WTC11 (cell line): ENCODE results near the gene CALCB. TPM values are rescaled to one million over a fixed set of nuclear protein-coding genes. Genes with fewer than 3 reads are reported as not detected.

Experiments
- ATAC-seq: fragments of 200-7000 bp; cut with Tn5 transposase; 2 replicates; pipeline ENCODE4 v1.10.0; 2021; ENCODE audit warnings: mild to moderate bottlenecking, moderate library complexity
- CTCF ChIA-PET: fragments of 300-600 bp; sonication (Branson Sonifier 250); formaldehyde crosslinking; loops from one replicate; lab custom pipeline; 2021; ENCODE audit warnings: antibody characterized with exemption; lab: Charles Lee
- POLR2A ChIA-PET: fragments of 350-600 bp; sonication (Branson Sonifier 250); formaldehyde crosslinking; loops from one replicate; lab custom pipeline; 2021; ENCODE audit warnings: antibody characterized with exemption; lab: Charles Lee
- DNase-seq: peaks from one replicate; pipeline ENCODE4 v3.0.0; 2021; ENCODE audit warnings: low spot score
- H3K27ac Mint-ChIP-seq: 2 replicates; pipeline ENCODE4 v1.8.0; 2021; ENCODE audit warnings: mixed read lengths
- H3K27me3 Mint-ChIP-seq: 2 replicates; pipeline ENCODE4 v1.8.0; 2021; ENCODE audit warnings: low read depth, mild to moderate bottlenecking, moderate library complexity, mixed read lengths
- H3K36me3 Mint-ChIP-seq: 2 replicates; pipeline ENCODE4 v1.8.0; 2021; ENCODE audit warnings: mixed read lengths
- H3K4me1 Mint-ChIP-seq: 2 replicates; pipeline ENCODE4 v1.8.0; 2022; ENCODE audit warnings: mixed read lengths
- H3K4me3 Mint-ChIP-seq: 2 replicates; pipeline ENCODE4 v1.8.0; 2021; ENCODE audit warnings: mild to moderate bottlenecking, moderate library complexity, mixed read lengths
- H3K9me3 Mint-ChIP-seq: 2 replicates; pipeline ENCODE4 v1.8.0; 2021; ENCODE audit warnings: mixed read lengths
- AFF4 ChIP-seq: sonication (generic); formaldehyde crosslinking; IDR thresholded peaks from 2 replicates; pipeline ENCODE4 v1.8.1; 2023; ENCODE audit warnings: mild to moderate bottlenecking, missing genetic modification reagents, borderline replicate concordance
- ARID4B ChIP-seq: sonication (generic); formaldehyde crosslinking; IDR thresholded peaks from 2 replicates; pipeline ENCODE4 v1.8.0; 2023; ENCODE audit warnings: missing genetic modification reagents, mild to moderate bottlenecking, borderline replicate concordance
- ATF3 ChIP-seq: sonication (generic); formaldehyde crosslinking; conservative IDR thresholded peaks from 2 replicates; pipeline ENCODE4 v1.8.1; 2022; ENCODE audit warnings: mild to moderate bottlenecking, missing genetic modification reagents
- ERG ChIP-seq: fragments of 250-450 bp; sonication (Bioruptor Pico); IDR thresholded peaks from 2 replicates; pipeline ENCODE4 v1.8.0; 2021; ENCODE audit warnings: mild to moderate bottlenecking
- FOXJ3 ChIP-seq: sonication (generic); formaldehyde crosslinking; IDR thresholded peaks from 2 replicates; pipeline ENCODE4 v1.9.0; 2021; ENCODE audit warnings: missing genetic modification reagents, mild to moderate bottlenecking, borderline replicate concordance
- GABPB1 ChIP-seq: sonication (generic); formaldehyde crosslinking; IDR thresholded peaks from 2 replicates; pipeline ENCODE4 v1.8.1; 2023; ENCODE audit warnings: mild to moderate bottlenecking, missing genetic modification reagents
- GRHL2 ChIP-seq: fragments of 250-450 bp; sonication (Bioruptor Pico); IDR thresholded peaks from 2 replicates; pipeline ENCODE4 v1.8.0; 2022; ENCODE audit warnings: mild to moderate bottlenecking, moderate library complexity; ENCODE audit not compliant: insufficient replicate concordance, severe bottlenecking
- MAX ChIP-seq: sonication (generic); formaldehyde crosslinking; IDR thresholded peaks from 2 replicates; pipeline ENCODE4 v1.8.0; 2022; ENCODE audit warnings: mild to moderate bottlenecking, missing genetic modification reagents
- MXD4 ChIP-seq: fragments of 250-450 bp; sonication (Bioruptor Pico); IDR thresholded peaks from 2 replicates; pipeline ENCODE4 v1.8.0; 2021; ENCODE audit warnings: mild to moderate bottlenecking, moderate library complexity, borderline replicate concordance
- NFE2L1 ChIP-seq: sonication (generic); formaldehyde crosslinking; IDR thresholded peaks from 2 replicates; pipeline ENCODE4 v1.8.1; 2023; ENCODE audit warnings: missing genetic modification reagents
- OVOL2 ChIP-seq: fragments of 250-450 bp; sonication (Bioruptor Pico); IDR thresholded peaks from 2 replicates; pipeline ENCODE4 v1.9.0; 2021; ENCODE audit warnings: mild to moderate bottlenecking, borderline replicate concordance
- SMAD3 ChIP-seq: sonication (generic); formaldehyde crosslinking; IDR thresholded peaks from 2 replicates; pipeline ENCODE4 v1.8.0; 2022; ENCODE audit warnings: missing genetic modification reagents, mild to moderate bottlenecking, borderline replicate concordance
- ZNF263 ChIP-seq: sonication (generic); formaldehyde crosslinking; IDR thresholded peaks from 2 replicates; pipeline ENCODE4 v1.8.1; 2022; ENCODE audit warnings: low read depth, mild to moderate bottlenecking, moderate library complexity, missing genetic modification reagents
- ZNF425 ChIP-seq: fragments of 250-450 bp; sonication (Bioruptor Pico); conservative IDR thresholded peaks from 2 replicates; pipeline ENCODE4 v1.9.0; 2021; ENCODE audit warnings: mild to moderate bottlenecking
- ZNF671 ChIP-seq: fragments of 250-450 bp; sonication (Bioruptor Pico); IDR thresholded peaks from 2 replicates; pipeline ENCODE4 v1.8.0; 2021; ENCODE audit warnings: mild to moderate bottlenecking
- total RNA-seq: library from RNA; stranded (reverse); gene quantifications from 3 replicates; pipeline ENCODE4 v1.2.3, GENCODE V29; 2021

CALCB gene
- total RNA-seq, 1 experiment from 2014 or later = 3.2 TPM

- Mint-ChIP-seq H3K27ac (no peak overlapping the region), H3K36me3 (no peaks in the 10 kb centered on the region), H3K4me3 (no peak overlapping the region), H3K9me3 (peaks cover 5% of the 10 kb centered on the region), H3K4me1 (peaks cover 22% of the 10 kb centered on the region), H3K27me3 (no peaks in the 10 kb centered on the region)
- CTCF ChIA-PET = no interaction called here
- no peak for TF ChIP-seq MAX (CRISPR knock-in tag)
- ATAC-seq (no peak), DNase-seq (no peak)
- POLR2A ChIA-PET = interaction anchor here (1.3 kb wide), 1 partner anchor 28 kb away, joined by 3 read pairs; the partner anchor contains the start of gene CALCB
Measured at GRCh38 chr11:15045209-15045608, 28.2 kb upstream of the CALCB start.

GRCh38 chr11:15045891-15046290 lies 27.5 kb upstream of the CALCB start:
- H3K4me3 Mint-ChIP-seq = no peak overlapping the region
- POLR2A ChIA-PET = interaction anchor here (1.3 kb wide), 1 partner anchor 27 kb away, joined by 3 read pairs; the partner anchor contains the start of gene CALCB
- peaks cover 18% of the 10 kb centered on the region for H3K4me1 Mint-ChIP-seq
- no peak for TF ChIP-seq ARID4B (CRISPR knock-in tag)
- TF ChIP-seq NFE2L1 (CRISPR knock-in tag) = no peak
- TF ChIP-seq GABPB1 = no peak
- TF ChIP-seq ZNF425 = no peak
- TF ChIP-seq ZNF671 (CRISPR knock-in tag) = no peak
- TF ChIP-seq OVOL2 (CRISPR knock-in tag) = no peak
- TF ChIP-seq FOXJ3 (CRISPR knock-in tag) = no peak
- TF ChIP-seq ATF3 (CRISPR knock-in tag) = no peak
- TF ChIP-seq SMAD3 (CRISPR knock-in tag) = no peak
- TF ChIP-seq ERG (CRISPR knock-in tag) = no peak
- no peak for TF ChIP-seq AFF4
- no peak for TF ChIP-seq GRHL2
- no peak for TF ChIP-seq MXD4 (CRISPR knock-in tag)
- no peak for TF ChIP-seq ZNF263
- TF ChIP-seq, all 79 proteins: peak for 0
- Mint-ChIP-seq H3K27me3 (no peaks in the 10 kb centered on the region), H3K36me3 (no peaks in the 10 kb centered on the region), H3K27ac (no peak overlapping the region), H3K9me3 (peaks cover 5% of the 10 kb centered on the region)
- no peak for DNase-seq
- no peak for ATAC-seq
- CTCF ChIA-PET = interaction anchor here (1.4 kb wide), 1 partner anchor 29 kb away, joined by 4 read pairs; no protein-coding TSS in a partner anchor
